GM18499 (cell line): ENCODE data around the gene LSM3.

Experiments used
- ATAC-seq: cut with Tn5 transposase; IDR thresholded peaks from one replicate; pipeline ENCODE4 v1.9.1; 2021; ENCODE audit warnings: moderate number of reproducible peaks; ENCODE audit not compliant: insufficient read depth, unreplicated experiment

Gene LSM3

DNA sequence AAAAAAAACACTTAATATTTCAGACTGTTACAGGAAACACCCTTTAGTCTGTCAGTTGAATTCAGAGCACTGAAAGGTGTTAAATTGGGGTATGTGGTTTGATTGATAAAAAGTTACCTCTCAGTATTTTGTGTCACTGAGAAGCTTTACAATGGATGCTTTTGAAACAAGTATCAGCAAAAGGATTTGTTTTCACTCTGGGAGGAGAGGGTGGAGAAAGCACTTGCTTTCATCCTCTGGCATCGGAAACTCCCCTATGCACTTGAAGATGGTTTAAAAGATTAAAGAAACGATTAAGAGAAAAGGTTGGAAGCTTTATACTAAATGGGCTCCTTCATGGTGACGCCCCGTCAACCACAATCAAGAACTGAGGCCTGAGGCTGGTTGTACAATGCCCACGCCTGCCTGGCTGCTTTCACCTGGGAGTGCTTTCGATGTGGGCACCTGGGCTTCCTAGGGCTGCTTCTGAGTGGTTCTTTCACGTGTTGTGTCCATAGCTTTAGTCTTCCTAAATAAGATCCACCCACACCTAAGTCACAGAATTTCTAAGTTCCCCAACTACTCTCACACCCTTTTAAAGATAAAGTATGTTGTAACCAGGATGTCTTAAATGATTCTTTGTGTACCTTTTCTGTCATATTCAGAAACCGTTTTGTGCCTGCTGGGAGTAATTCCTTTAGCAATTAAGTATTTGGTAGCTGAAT lies 35.9 kb upstream of the LSM3 start:
- ATAC-seq: no peak

DNA sequence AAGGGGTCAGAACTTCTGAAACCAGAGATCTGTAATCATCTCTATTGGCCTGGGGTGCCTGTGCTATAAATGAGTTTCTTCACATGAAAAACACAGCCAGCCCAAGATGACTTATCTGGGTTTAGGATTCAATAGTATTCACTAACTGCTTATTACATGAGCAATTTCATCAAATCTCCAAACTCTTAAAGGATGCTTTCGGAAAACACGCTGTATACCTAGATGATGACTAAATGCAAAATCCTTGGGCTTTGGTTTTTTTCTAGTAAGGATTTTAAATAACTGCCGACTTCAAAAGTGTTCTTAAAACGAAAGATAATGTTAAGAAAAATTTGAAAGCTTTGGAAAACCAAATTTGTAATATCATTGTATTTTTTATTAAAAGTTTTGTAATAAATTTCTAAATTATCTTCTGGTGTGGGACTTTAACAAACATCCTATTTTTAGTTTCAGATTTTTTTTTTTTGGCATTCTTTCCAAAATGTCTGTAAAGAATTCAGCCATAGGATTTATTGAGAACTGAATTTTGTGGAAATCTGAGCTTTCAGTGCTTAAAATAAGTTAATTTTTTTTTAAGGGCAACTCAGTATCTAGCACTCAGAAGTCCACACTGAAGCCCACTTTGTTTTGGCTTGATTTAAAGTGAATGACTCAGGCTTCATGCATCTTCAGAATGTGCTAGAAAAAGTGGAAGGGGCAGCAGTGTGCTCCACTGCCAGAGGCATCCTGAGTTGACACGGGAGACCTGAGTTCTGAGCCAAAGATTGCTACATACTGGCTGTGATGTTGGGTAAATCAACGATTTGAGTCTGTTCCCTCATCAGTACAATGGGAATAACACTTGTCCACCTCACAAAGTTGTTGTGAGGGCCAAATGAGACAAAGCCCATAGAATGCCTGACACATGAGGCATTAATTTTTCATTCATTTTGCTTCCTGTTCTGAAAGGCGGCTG lies 35.1 kb upstream of the LSM3 start:
- ATAC-seq: no peak

DNA sequence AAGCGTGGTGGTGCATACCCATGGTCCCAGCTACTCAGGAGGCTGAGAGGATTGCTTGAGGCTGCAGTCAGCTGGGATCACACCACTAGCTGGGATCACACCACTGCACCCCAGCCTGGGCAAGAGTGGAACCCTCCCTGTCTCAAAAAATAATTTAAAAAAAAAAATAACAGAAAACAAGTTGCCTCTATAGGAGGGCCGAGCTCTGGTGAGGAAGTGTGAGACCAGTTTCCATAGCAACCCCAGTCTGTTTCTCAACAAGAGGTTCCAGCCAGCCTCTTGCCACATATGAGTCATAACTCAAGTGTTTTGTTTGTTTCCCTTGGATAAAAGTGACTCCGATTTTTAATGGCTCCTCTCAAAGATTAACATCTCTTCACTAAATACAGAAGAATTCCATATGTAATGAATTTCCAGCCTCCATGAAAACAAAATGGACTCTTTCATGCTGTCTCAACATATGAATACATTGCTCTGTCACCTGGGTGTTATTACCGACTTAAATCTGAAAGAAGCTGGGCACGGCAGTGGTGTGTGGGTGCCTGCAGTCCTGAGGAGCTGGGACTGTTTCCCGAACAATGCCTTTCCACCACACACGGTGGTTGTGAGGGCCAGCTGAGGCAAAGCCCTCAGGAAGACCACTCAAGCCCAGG lies 34.1 kb upstream of the LSM3 start:
- peak; percentile 95 for ATAC-seq

DNA sequence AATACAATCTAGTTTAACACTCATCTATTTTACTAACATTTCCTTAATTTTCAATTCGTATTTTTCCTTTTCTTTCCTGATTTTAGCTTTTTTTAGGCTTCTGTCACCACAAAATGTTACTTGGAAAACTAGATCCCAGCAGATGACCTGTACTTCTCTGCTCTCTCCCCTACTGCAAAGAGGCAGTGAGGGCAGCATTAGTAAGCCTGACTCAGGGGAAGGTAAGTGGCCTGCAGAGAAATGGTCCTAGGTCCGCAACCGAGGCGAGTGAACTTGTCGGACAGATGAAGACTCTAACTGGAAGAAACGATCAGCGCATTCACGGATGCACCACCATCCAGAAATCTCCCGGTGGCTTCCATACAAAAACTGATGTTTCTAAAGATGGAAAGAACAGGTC lies 33.4 kb upstream of the LSM3 start:
- no peak for ATAC-seq

DNA sequence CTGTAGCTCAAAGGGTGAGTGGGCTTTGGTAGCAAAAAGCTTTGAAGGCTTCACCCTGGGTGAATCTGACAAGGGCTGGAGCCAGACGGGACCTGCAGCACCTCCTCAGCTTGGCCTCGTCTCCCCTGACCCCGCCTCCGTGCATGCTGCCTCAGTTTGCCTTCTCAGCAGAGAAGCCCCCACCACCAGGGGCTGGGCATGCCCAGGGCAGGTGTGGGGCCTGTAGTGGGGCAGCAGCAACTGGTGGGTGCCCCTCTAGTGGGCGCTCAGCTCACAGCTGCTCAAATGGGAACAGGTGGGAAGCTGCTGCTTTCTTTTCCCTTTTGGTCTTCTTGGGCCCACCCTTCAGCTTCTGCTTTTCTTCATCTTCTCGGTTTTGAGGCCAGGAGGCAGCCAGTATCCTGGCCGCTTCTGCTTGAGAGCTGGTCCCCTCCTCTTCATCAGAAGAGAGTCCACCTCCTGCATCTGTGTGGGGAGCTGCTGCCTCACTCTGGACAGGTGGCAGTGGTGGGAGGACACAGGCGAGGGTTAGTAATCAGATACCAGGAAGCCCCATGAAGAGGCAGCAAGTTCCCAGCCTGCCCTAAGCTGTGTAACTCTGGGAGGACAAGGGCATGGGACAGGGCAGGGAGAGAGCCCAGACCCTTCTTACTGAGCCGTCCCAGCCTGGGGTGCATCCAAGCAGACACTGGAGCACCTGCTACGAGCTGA lies 32.8 kb upstream of the LSM3 start:
- no peak for ATAC-seq

DNA sequence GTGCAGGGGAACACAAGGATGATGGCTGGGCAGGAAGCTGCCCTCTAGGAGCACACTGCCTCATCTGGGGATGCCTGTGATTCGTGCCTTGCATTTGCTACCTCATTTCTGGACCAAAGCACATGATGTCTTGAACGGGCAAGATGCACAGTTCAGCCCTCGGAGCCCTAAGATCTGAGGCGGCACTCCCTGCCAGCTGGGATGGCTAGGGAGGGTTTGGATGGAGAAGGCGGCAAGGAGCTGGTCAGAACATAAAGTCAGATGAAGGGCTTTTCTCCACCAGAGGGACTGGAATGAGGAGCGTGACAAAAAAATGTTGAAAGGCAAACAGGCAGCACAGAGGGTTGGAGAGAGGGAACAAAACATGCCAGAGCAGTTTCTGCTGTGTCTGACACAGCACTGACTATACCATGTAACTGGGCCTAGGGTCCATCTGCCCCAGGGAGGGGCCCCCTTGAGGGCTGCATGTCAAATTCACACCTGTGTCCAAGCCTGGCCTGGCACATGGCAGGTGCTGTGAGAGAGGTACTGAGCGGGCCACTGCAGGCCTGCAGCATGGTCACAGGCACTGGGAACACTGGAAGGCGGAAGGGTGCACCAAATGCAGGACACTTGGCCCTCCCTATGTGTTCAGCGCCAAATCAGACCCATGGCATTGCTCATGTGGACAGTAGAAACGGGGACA lies 32.1 kb upstream of the LSM3 start:
- ATAC-seq: no peak

DNA sequence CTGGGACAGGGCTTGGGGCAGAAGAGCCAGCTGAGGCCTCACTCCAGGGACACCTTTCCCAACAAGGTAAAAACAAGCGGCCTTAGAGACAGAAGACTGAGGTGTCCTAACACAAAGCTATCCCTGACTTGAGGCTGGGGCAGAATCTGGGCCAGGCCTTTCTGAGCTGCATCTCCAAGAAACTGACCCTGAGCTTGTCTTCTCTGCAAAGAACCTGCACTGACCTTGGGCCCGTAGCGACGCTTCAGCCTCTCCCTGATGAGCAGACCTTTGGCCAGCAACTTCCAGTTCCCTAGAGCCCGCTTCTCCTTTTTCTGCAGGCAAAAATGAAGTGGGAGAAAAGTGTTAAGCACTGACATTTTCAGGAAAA lies 31.6 kb upstream of the LSM3 start:
- ATAC-seq: no peak

DNA sequence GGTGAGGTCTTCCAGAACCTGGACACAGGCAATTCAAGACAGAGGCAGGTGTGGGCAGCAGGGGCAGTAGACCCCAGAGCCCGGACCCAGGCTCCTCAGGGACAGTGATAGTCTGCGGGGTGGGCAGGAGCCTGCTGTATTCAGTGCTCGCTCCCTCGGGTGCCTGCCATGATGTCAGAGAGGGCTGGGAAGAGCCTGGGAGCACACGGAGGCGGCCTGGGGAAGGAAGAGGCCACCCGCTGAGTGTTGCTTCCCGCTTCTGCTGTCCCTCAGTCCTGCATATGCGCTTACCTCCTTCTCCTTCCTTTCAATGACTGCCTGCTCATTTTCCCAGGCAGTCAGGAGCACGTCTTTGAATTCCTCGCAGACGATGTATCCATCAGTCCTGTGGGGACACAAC lies 31.0 kb upstream of the LSM3 start:
- ATAC-seq: no peak

DNA sequence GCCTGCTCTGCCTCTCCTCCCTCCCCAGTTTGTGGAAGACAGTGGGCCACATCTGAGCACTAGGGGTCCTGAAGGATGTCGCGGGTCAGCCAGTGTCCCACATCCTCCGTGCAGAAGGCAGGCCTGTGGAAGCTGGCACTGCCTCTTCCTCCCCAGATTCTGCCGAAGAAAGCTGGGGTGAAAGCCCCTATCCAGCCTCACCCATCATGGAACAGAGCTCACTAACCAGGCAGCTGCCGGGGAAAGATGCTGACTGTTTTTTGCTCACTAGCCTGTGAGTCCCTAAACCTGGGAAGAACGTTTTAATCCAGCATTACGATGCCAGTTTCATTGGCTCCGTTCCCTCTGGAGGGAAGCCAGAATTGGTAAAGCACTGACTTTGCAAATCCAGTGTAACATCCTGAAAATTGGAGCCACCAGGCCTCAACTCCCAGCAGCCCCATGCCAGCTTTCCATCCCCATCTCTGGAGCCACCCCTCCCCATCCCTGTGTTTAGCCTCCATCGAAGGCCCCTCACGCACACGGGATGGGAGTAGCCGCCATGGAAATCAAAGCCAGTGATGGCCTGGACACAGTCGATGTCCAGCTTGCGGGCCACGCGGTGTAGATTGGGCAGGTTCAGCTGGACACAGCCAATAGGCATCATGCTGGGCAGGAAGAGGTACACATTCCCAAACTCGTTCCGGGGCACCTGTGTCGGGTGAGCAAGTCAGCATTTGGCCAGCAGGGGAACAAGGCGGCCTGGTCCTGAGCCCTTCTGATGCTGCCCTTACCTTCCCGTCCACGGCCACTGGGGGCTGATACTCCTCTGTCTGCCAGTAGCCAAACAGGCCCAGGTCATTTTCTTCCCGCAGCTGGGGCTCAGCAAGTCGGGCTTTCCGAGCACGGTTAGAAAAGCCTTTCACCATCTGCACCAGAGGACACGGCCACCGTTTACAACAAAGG lies 30.3 kb upstream of the LSM3 start:
- no peak for ATAC-seq

DNA sequence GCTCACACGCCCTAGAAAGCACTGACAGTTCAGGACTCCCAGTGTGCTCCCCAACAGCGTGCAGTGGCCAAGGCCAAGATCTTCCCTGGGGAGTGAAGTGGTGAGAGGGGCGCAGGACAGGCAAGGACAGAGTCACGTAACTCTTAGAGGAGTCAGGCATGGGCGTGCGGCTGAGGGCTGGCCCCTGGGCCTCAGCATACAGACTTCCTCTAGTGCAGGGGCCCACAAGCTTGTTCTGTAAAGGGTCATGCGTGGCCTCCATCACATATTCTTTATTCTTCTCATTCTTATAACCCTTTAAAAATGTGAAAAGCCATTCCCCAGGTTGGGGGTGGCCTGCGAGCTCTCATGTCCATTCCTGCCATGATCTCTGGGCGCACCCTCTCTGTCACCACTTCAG lies 28.5 kb upstream of the LSM3 start:
- ATAC-seq: no peak

DNA sequence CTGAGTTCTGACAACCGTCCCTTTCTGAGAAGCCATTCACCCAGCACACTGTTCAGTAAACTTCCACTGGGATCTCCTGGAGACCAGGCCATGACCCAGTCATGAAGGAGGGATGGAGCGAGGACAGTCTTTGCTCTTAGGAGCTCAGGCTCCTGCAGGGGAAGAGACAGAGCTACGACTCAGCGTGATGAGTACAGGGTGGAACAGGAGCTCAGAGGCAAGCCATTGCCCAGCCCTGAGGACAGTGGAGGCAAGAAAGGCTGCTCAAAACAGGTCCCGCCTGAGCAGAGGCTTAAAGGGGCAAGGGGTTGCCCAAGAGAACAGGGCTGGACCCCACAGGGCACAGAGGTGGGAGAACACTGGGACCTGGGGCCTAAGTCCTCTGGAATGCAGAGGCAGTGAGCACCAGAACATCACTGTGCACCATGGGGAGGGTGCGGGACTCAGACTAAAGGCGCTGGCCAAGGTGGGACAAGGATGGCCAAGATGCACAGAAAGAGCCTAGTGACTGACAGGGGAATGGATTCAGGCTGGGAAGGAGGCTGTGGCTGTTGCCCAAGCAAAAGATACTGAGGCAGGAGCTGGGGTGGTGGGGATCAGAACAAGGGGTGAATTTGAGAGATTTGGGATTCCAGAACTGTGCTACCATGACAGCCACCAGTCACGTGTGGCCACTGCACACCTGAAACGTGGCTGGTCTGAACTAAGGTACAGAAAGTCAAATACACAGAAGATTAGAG lies 28.0 kb upstream of the LSM3 start:
- ATAC-seq: no peak

DNA sequence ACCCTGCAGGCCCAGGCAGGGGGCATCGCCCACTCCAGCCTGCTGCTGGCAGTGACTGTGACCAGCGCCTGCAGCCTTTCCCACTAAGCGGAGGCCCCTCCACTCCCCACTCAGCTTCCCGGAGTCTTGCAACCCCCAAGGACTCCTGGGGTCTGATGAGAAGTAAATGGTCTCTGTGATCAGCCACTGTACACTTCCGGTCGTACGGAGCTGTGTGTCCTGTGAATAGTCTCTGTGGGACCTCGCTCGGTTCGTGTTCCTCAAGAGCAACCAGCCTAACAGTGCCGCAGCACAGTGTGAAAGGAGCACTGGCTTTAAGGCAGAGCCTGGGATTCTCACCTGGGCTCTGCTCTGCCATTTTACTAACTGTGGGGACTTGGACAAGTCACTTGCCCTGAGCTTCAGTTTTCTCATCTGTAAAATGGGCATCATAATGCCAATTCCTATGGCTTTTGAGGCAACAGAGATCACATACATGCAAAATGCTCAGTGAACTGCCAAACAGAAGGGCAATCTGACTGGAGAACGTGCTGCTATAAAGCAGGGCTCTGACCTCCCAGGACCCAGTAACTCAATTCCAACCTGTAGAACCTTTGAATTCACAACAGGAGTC lies 27.0 kb upstream of the LSM3 start:
- ATAC-seq: no peak

DNA sequence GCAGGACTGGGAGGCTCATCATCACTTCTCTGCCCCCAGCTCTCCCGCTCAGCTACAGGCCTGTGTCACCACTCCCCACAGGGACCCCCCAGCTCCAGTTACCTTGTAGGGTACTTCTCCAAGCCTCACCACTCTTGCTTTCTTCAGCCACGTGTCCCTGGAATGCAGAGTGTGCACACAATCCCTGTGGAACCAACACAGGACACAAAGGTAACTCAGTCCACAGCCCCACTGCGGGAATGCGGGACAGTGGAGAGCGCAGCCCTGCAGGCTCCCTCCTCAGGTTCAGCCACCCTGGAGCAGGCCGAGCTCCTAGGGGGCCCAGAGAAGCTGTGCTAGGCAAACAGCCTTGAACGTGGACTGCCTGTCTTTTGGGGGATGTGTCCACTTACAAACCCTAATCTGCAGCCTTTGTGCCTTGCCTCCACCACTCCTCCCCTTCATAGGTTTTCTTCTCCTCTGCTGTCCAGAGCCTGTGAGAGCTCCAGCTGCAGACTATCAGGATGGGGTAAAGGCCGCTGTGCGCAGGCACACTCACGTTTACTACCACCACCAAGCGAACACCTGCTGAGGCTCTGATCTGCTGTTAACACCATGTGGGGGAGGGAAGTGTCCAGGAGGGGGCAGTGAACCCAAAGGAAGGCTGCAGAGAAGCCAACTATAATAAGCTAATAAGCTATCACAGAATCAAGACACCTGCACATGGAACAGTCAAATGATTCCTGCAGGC lies 26.2 kb upstream of the LSM3 start:
- no peak for ATAC-seq

DNA sequence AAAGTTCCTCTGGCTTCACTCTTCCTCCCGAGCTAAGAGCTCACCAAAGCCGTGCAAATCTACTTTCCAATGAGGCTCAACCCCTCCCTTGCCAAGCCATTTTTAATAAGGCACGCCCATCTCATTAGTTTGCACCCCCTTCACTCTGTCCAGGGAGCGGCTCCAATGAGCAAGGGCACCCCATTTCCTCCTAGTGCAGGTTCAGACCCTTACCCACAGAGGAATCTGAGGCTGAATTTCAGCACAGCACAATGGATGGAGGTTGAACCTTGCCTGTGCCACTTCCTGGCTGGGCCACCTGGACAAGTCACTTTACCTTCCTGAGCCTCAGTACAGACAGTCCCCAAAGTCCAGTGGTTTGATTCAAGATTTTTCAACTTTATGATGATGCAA lies 25.7 kb upstream of the LSM3 start:
- no peak for ATAC-seq

DNA sequence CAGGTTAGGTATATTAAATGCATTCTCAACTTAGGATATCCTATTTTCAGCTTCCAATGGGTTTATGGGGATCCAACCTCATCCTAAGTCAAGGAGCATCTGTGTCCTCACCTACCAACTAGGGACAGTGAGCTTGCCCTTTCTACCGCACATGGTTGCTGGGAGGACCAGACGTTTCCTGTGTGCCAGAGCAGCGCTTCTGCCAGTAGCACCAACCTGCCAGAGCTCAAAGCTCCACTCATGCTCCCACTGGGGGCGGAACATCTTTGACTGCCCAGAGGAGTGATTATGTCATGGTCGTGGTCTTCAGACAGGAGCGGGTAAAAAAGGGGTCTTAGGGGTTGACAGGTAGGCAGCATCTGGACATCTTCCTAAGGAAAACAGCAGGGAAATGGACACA lies 25.0 kb upstream of the LSM3 start:
- ATAC-seq: no peak

DNA sequence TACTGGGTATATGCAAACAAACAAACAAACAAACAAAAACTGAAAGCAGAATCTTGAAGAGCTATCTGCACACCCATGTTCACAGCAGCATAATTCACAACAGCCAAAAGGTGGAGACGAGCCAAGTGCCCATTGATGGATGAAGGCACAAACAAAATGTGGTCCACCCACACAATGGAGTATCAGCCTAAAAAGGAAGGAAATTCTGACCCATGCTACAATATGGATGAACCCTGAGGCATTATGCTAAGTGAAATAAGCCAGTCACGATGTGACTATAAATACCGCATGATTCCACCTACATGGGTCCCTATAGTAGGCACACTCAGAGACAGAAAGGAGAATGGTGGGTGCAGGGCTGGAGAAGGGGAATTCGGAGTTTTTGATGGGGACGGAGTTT lies 24.3 kb upstream of the LSM3 start:
- no peak for ATAC-seq

DNA sequence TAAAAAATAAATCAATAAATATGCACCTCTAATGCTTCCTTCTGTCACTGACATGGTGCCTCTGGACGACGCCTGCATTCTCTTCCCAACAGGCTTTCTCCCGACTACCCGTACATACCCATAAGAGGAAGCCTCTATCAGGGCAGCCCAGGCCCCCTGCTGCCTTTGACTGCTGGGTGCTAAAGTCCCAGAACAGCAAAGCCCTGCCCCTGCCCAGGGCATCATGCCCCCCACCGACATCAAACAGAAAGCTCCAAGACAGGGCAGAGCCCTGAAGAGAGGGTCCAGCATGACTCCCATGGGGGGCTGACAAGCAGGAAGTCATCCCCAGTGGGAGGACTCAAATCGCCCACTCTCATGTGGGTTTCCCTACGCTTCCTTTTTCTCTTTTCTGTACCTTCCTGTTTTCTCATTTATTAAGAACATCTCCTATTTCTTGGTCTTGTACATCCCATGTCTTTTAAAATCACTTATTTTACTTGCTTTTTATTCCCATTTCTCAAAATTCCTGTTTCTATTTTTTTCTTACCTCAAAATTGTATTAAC lies 23.6 kb upstream of the LSM3 start:
- no peak for ATAC-seq
